Stimulated activated CD4-positive, alpha-beta T cell treated with anti-CD3 and anti-CD28 coated beads, Interleukin-2, amount 100 ng/mL, for 4 hours (primary cell): ENCODE data around the gene C1orf159.
"Not testable (repeated sequence)": the region's sequence is repeated elsewhere in the genome, so short reads cannot be mapped to it uniquely, and the experiment has no call there.

Source experiments
- DNase-seq: peaks from one replicate; pipeline ENCODE4 v3.0.0-alpha.2; 2020; ENCODE audit warnings: low read depth

The C1orf159 gene

GRCh38 chr1:1149416-1149815, 33.5 kb upstream of the C1orf159 start:
- DNase-seq = no peak

- DNase-seq = no peak
These were observed 32.7 kb upstream of the C1orf159 start for GRCh38 chr1:1148569-1148968.

- no peak for DNase-seq
These were observed 32.2 kb upstream of the C1orf159 start for GRCh38 chr1:1148061-1148460.

GRCh38 chr1:1146596-1146995, 30.7 kb upstream of the C1orf159 start:
- no peak for DNase-seq

GRCh38 chr1:1146026-1146425, 30.1 kb upstream of the C1orf159 start:
- no peak for DNase-seq

GRCh38 chr1:1145547-1145914, 29.6 kb upstream of the C1orf159 start:
- DNase-seq = no peak

GRCh38 chr1:1144843-1145546, 29.1 kb upstream of the C1orf159 start:
- no peak for DNase-seq

- peak; percentile 39 for DNase-seq
These were observed 28.4 kb upstream of the C1orf159 start for GRCh38 chr1:1144122-1144842.

- DNase-seq = no peak
These were observed 27.7 kb upstream of the C1orf159 start for GRCh38 chr1:1143636-1144035.

- DNase-seq = no peak
These were observed 27.0 kb upstream of the C1orf159 start for GRCh38 chr1:1142844-1143243.

- not testable (repeated sequence) for DNase-seq
These were observed 26.5 kb upstream of the C1orf159 start for GRCh38 chr1:1142352-1142751.

GRCh38 chr1:1141911-1142250, 26.0 kb upstream of the C1orf159 start:
- no peak for DNase-seq

- no peak for DNase-seq
These were observed 25.5 kb upstream of the C1orf159 start for GRCh38 chr1:1141244-1141910.

GRCh38 chr1:1140673-1141072, 24.8 kb upstream of the C1orf159 start:
- DNase-seq = no peak

GRCh38 chr1:1137256-1138045, 21.6 kb upstream of the C1orf159 start:
- peak; percentile 75 for DNase-seq

GRCh38 chr1:1136547-1137230, 20.8 kb upstream of the C1orf159 start:
- no peak for DNase-seq

GRCh38 chr1:1135339-1136136, 19.6 kb upstream of the C1orf159 start:
- no peak for DNase-seq

- DNase-seq = no peak
These were observed 18.5 kb upstream of the C1orf159 start for GRCh38 chr1:1134300-1134970.

- no peak for DNase-seq
These were observed 17.3 kb upstream of the C1orf159 start for GRCh38 chr1:1132956-1133750.
